Subcutaneous adipose tissue (tissue), 4 donors: ENCODE measurements around the gene MAP1LC3B. TPM values are rescaled to one million over a fixed set of nuclear protein-coding genes. Genes with fewer than 3 reads are reported as not detected.

Experiments
- CTCF ChIP-seq: fragments of 450-650 bp; IDR thresholded peaks from one replicate; pipeline ENCODE4 v1.5.1; 2016; ENCODE audit warnings: low read depth, mild to moderate bottlenecking, control low read depth, antibody characterized with exemption, moderate library complexity
- total RNA-seq, 4 donors: library from RNA; depleted of rRNA; stranded (reverse); fragments of >200 nt; gene quantifications; one replicate each; pipeline ENCODE4 v1.1.0, GENCODE V29; 2016

Gene MAP1LC3B
- total RNA-seq, 4 donors from 2014 or later = 81.7 to 172 (median 101) TPM

GRCh38 chr16:87434146-87434667 is 42.1 kb downstream of the MAP1LC3B start:
- no peak for TF ChIP-seq CTCF

- no peak for TF ChIP-seq CTCF
Measured at GRCh38 chr16:87435372-87436224, 43.5 kb downstream of the MAP1LC3B start.

- no peak for TF ChIP-seq CTCF
Measured at GRCh38 chr16:87436225-87437172, 44.4 kb downstream of the MAP1LC3B start.

- no peak for TF ChIP-seq CTCF
Measured at GRCh38 chr16:87437327-87437726, 45.2 kb downstream of the MAP1LC3B start.

GRCh38 chr16:87437911-87438610 is 45.9 kb downstream of the MAP1LC3B start:
- no peak for TF ChIP-seq CTCF

- TF ChIP-seq CTCF = no peak
Measured at GRCh38 chr16:87438611-87438985, 46.5 kb downstream of the MAP1LC3B start.
